ENCODE results near the gene FAM181A.

Gene FAM181A

GRCh38 chr14:93946104-93946503 is 19.0 kb downstream of the FAM181A start:
- DNase-seq (ENCODE audit: low read depth, low spot score) = no peak

GRCh38 chr14:93946541-93947090 is 19.5 kb downstream of the FAM181A start:
- no peak for DNase-seq (ENCODE audit: low read depth, low spot score)
- peak overlapping the region; percentile 21 for H3K27ac ChIP-seq

More at GRCh38 chr14:93946104-93946503, 19.0 kb downstream of the FAM181A start:
- peak overlapping the region; percentile 21 for H3K27ac ChIP-seq

GRCh38 chr14:93947282-93947681 is 20.1 kb downstream of the FAM181A start:
- H3K27ac ChIP-seq = no peak overlapping the region

DNA sequence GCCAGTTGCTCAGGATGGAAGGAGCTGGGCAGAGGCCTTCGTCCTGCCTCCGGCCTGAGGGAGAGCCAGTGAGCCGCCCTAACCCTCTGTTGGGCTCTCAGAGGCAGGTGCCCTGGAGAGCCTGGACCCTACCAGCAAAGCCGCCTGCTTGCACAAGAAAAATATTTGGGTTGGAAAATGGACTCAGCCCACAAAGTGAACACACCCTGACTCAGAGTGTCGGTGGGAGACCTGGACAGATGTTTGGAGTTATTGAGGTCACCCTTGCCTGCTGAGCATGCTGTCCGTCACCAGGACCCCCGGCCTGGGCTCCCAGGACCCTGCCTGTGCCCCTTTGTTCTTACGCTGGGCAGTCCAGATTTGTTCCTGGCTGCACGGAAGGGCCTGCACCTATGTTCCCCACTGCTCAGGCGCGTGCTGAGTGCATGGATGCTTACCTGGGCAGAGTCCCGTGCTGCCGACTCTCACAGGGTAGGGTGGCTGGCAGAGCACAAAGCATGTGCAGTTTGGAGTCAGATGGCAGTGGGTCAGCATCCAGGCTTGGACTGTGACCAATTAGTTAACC is 22.4 kb downstream of the FAM181A start:
- H3K27ac ChIP-seq = no peak overlapping the region
- DNase-seq (ENCODE audit: low read depth, low spot score) = no peak

More at GRCh38 chr14:93947282-93947681, 20.1 kb downstream of the FAM181A start:
- no peak for DNase-seq (ENCODE audit: low read depth, low spot score)

DNA sequence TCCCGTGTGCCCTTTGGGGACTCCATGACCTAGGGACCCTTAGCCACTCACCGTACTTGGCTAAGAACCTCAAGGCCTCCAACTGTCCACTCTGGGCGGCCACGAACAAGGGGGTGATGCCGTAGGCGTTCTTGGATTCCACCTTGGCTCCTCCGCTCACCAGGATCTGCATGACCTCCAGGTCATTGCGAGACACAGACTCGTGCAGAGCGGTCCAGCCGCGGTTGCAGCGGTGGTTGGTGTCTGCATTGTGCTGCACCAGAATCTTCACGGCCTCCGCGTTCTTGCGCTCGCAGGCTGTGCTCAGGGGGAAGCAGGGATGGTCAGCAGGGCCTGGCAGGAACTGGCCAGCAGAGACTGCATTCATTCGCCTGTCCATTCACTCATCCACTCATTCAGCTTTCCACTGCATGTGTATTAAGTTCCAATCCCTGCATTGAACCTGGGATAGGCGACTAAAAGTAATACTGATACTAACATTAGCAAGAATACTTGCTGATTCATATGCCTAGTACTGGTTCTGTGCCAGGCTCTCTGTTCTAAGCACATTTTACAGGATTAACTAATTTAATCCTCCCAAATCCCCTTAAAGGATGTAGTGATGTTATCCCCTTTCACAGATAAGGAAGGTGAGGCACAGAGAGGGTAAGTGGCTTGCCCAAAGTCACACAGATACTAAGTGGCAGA is 23.9 kb downstream of the FAM181A start:
- H3K27ac ChIP-seq = no peak overlapping the region
- DNase-seq (ENCODE audit: low read depth, low spot score) = no peak

- no peak overlapping the region for H3K27ac ChIP-seq
- no peak for DNase-seq (ENCODE audit: low read depth, low spot score)
Observed at GRCh38 chr14:93951635-93952540, 24.7 kb downstream of the FAM181A start.

GRCh38 chr14:93952829-93953228 is 25.7 kb downstream of the FAM181A start:
- DNase-seq (ENCODE audit: low read depth, low spot score) = no peak
- H3K27ac ChIP-seq = no peak overlapping the region

- no peak overlapping the region for H3K27ac ChIP-seq
Observed at GRCh38 chr14:93953263-93953662, 26.1 kb downstream of the FAM181A start.

DNA sequence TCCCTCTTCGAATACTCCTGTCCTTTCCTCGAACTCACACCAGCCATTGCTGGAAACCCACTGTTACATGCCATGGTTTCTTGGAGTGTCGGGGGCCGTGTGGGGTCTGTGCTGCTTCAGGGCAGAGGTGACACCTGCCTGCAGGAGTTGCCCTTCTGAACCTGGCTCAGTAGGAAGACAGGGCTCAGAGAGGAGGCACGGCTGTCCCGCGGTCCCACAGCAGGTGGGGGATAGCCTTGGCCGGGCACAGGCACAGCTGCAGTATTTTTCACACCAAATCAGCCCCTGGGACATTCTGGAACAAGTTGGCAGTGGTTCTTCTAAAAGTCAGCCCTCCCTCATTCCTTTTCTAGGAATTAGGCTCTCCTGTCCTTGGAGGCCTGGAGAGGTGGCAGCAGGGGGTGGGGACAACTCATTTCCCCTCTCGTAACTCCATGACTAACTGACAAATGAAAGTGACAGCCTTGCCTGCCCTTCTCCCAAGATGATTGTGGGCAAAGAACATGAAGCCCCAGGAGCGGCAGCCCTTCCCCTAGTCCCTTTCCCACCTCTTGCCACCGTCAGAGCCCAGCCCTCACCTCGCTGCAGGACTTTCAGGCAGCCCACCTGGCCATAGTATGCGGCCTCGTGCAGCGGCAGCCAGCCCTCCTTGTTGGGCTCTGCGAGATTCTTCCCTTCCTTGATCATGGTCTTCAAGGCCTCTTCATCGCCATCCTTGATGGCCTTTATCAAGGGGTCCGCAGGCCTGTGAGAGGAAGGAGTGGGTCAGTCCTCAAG is 26.8 kb downstream of the FAM181A start:
- H3K27ac ChIP-seq = no peak overlapping the region
- no peak for DNase-seq (ENCODE audit: low read depth, low spot score)

More at GRCh38 chr14:93953263-93953662, 26.1 kb downstream of the FAM181A start:
- no peak for DNase-seq (ENCODE audit: low read depth, low spot score)

DNA sequence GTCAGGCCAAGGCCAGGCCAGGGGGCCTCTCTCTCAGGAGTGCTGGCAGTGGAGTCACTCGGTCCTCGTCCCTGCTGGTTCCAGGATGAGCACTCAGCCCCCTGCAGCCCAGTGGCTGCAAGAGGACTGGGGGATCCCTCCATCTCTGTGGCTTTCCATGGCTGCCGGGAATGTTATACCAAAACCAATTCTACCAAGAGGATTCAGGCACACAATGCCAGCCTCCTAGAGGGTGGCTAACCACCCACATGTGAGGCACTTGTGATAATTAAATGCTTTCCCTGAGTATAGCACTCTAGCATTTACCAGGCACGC is 27.3 kb downstream of the FAM181A start:
- no peak overlapping the region for H3K27ac ChIP-seq
- no peak for DNase-seq (ENCODE audit: low read depth, low spot score)

GRCh38 chr14:93954900-93955849 is 28.0 kb downstream of the FAM181A start:
- H3K27ac ChIP-seq = no peak overlapping the region
- DNase-seq (ENCODE audit: low read depth, low spot score) = no peak

GRCh38 chr14:93955850-93956481 is 28.8 kb downstream of the FAM181A start:
- no peak overlapping the region for H3K27ac ChIP-seq
- DNase-seq (ENCODE audit: low read depth, low spot score) = no peak

DNA sequence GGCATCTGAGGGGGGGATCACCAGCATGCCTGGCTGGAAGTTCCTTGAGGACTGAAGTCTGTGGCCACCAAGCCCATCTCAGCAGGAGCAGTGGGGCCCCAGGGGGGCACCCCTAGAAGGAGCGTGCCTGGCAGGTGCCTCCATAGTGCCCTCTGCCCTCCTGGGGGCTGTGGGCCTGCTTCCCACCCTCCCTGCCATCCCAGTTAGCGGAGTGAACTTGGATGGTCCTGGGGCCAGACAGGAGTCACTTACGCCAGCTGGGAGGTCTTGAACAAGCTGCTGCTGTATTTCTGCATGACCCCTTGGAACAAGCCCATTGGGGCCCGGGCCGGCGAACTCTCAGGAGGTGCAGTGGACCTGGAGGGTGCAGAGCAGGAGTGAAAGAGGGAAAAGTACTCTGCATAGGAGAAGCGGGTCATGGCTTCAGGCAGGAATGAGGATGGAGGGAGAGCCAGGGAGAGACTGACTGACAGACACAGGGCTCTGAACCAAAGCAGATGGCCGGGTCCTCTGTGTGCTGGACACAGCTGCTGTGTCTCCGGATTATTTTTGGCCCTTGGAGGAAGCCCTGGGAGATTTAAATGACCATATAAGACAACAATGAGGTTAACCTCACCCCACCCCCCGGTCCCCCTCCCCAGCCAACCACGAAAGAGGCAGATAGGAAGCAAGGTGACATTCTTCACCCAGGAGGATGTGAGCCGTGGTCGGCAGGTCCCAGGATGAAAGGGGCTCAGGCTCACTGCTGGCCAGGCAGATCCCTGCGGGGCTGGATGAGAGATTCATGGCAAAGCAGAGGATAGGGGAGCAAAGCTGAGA is 29.6 kb downstream of the FAM181A start:
- H3K27ac ChIP-seq = no peak overlapping the region
- DNase-seq (ENCODE audit: low read depth, low spot score) = no peak

DNA sequence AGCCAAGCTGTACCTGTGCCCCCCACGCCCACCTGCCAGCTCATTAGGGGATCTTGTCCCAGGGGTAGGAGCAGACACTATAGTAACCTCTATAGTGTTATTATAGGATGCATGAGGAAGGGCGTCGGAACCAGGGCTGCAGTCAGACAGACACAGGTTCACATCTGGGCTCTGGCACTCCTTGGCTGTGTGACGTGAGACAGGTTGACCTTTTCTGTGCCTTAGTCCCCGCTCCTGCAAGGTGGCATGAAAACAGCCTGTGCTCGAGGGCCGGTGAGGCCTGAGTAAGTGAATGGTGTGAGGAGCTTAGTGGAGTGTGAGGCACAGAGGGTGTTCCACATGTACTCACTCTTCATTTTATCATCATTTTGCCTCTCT is 30.2 kb downstream of the FAM181A start:
- no peak for DNase-seq (ENCODE audit: low read depth, low spot score)
- H3K27ac ChIP-seq = no peak overlapping the region

- DNase-seq (ENCODE audit: low read depth, low spot score) = no peak
- no peak overlapping the region for H3K27ac ChIP-seq
Observed at GRCh38 chr14:93957751-93958566, 30.8 kb downstream of the FAM181A start.

DNA sequence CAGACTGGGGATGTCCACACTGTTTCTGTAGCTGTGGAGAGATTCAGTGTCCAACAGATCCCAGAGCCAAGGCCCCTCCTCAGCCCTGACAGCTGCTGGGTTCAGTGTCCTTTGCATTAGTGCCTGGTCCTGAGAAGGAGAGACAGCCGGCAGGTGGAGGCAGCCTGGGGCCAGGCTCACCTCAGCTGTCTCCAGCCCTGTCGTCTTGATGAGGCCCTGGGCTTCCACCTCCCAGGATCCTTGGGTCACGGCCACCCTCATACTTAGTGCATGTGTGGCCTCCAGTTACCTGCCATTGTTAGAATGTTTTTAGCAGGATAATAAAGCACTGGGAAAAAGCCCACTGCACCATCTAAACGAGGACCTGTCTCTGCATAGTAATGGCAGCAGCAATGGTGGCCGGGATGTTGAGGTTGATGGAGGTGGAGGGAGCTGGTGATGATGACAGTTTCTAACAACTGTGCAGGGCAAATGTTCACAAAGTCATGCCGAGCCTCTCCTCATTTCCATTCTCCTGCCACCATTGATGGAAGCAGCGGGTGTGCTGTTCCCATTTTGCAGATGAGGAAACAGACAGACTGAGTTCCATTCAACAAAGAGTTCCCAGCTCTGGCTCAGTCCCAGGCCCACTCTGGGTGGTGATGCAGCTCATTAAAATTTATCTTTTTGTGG is 31.6 kb downstream of the FAM181A start:
- peak overlapping the region; percentile 90 for H3K27ac ChIP-seq
- no peak for DNase-seq (ENCODE audit: low read depth, low spot score)

Data from epithelial cell of prostate (primary cell).